Endothelial cell of umbilical vein (primary cell): ENCODE measurements around the gene FBN2. TPM values are rescaled to one million over a fixed set of nuclear protein-coding genes. Genes with fewer than 3 reads are reported as not detected.

Source experiments
- BruUV-seq: library from RNA; stranded (reverse); fragments of 400-500 nt; replicated peaks from 2 replicates; lab custom pipeline; 2021; lab: Mats Ljungman, UMichigan
- CTCF ChIA-PET: fragments of 300-600, 350-600 bp; sonication (Branson Sonifier 250); formaldehyde crosslinking; loops from one replicate; lab custom pipeline; 2021; ENCODE audit warnings: antibody characterized with exemption, inconsistent platforms; lab: Charles Lee
- POLR2A ChIA-PET: fragments of 300-600, 350-600 bp; sonication (Branson Sonifier 250); formaldehyde crosslinking; loops from one replicate; lab custom pipeline; 2021; ENCODE audit warnings: antibody characterized with exemption, inconsistent platforms; lab: Charles Lee
- DNase-seq: peaks from one replicate; pipeline ENCODE4 v3.0.0-alpha.2; 2011; ENCODE audit warnings: low read depth, low spot score
- FAIRE-seq: peaks from 2 replicates; lab custom pipeline; 2011; peaks lifted over from hg19 to GRCh38; lab: Jason Lieb, UNC
- H2AFZ ChIP-seq: 2 replicates; pipeline ENCODE4 v1.6.0; 2012; ENCODE audit warnings: low read depth, low read length, control low read depth, inconsistent platforms
- H3K27ac ChIP-seq: 2 replicates; pipeline ENCODE4 v1.5.1; 2011; ENCODE audit warnings: low read depth, mild to moderate bottlenecking, control low read depth, low read length, moderate library complexity; ENCODE audit not compliant: insufficient read depth
- H3K27me3 ChIP-seq, 2 experiments: 2 replicates each; pipeline versions ENCODE4 v1.6.0 to v1.6.1; 2011; ENCODE audit warnings: low read length in 2 of 2, mixed read lengths in 1 of 2; ENCODE audit not compliant: control insufficient read depth in 2 of 2, insufficient read depth in 2 of 2
- H3K36me3 ChIP-seq, 2 experiments: 2 replicates in 1 of 2; 3 replicates in 1 of 2; pipeline ENCODE4 v1.5.1; 2011; ENCODE audit warnings: low read length in 2 of 2, mild to moderate bottlenecking in 1 of 2, moderate library complexity in 1 of 2; ENCODE audit not compliant: control insufficient read depth in 2 of 2, insufficient read depth in 2 of 2; ENCODE audit errors: extremely low read depth in 1 of 2
- H3K4me1 ChIP-seq: 3 replicates; pipeline ENCODE4 v1.5.1; 2011; ENCODE audit warnings: mild to moderate bottlenecking, low read length; ENCODE audit not compliant: control insufficient read depth, insufficient read depth; ENCODE audit errors: extremely low read depth
- H3K4me2 ChIP-seq: 2 replicates; pipeline ENCODE4 v1.6.1; 2011; ENCODE audit warnings: low read length, control low read depth, mixed read lengths; ENCODE audit not compliant: insufficient read depth
- H3K4me3 ChIP-seq, 3 experiments: fragments of 200-600 bp in 1 of 3; sonication (generic), shearing (Covaris generic) in 1 of 3; replicated peaks in 1 of 3; 2 replicates each; pipeline ENCODE4 v1.5.1; 2011 to 2016; ENCODE audit warnings: control low read depth in 3 of 3, low read length in 3 of 3, mild to moderate bottlenecking in 2 of 3, inconsistent platforms in 1 of 3, low read depth in 1 of 3, moderate library complexity in 1 of 3; ENCODE audit not compliant: insufficient read depth in 1 of 3
- H3K79me2 ChIP-seq: 2 replicates; pipeline ENCODE4 v1.6.0; 2012; ENCODE audit warnings: low read length, inconsistent platforms; ENCODE audit not compliant: control insufficient read depth, insufficient read depth
- H3K9ac ChIP-seq: replicated peaks from 2 replicates; pipeline ENCODE3; 2011; ENCODE audit warnings: low read length, control low read depth; ENCODE audit not compliant: insufficient read depth; ENCODE audit errors: extremely low read depth
- H3K9me1 ChIP-seq: replicated peaks from 3 replicates; pipeline ENCODE4 v1.6.0; 2011; ENCODE audit warnings: mild to moderate bottlenecking, low read length; ENCODE audit not compliant: control insufficient read depth, insufficient read depth; ENCODE audit errors: extremely low read depth
- H3K9me3 ChIP-seq: replicated peaks from 2 replicates; pipeline ENCODE4 v1.5.1; 2012; ENCODE audit warnings: low read length, inconsistent platforms; ENCODE audit not compliant: control insufficient read depth, insufficient read depth
- H4K20me1 ChIP-seq: replicated peaks from 2 replicates; pipeline ENCODE3; 2011; ENCODE audit warnings: mild to moderate bottlenecking, low read length; ENCODE audit not compliant: control insufficient read depth, insufficient read depth; ENCODE audit errors: extremely low read depth
- CTCF ChIP-seq, 2 donors: IDR thresholded peaks; 1 replicate in 1 of 2; 2 replicates in 1 of 2; pipeline ENCODE4 v1.5.1; 2011; ENCODE audit warnings: low read length in 2 of 2, mild to moderate bottlenecking in 2 of 2, moderate library complexity in 2 of 2, control low read depth in 1 of 2, inconsistent platforms in 1 of 2, low read depth in 1 of 2; ENCODE audit not compliant: insufficient read depth in 1 of 2; ENCODE audit errors: extremely low read depth in 1 of 2
- EZH2 ChIP-seq: IDR thresholded peaks from 2 replicates; pipeline ENCODE4 v1.6.1; 2012; ENCODE audit warnings: borderline replicate concordance, low read depth, mild to moderate bottlenecking, moderate library complexity, low read length, inconsistent platforms; ENCODE audit not compliant: severe bottlenecking
- FOS ChIP-seq: IDR thresholded peaks from 2 replicates; pipeline ENCODE4 v1.6.1; 2011; ENCODE audit warnings: mild to moderate bottlenecking, low read length, moderate library complexity, borderline replicate concordance; ENCODE audit not compliant: insufficient read depth
- GATA2 ChIP-seq: IDR thresholded peaks from 2 replicates; pipeline ENCODE4 v1.7.0; 2011; ENCODE audit warnings: low read depth, mild to moderate bottlenecking, moderate library complexity, mixed read lengths, low read length; ENCODE audit not compliant: insufficient read length, insufficient read depth
- JUN ChIP-seq: IDR thresholded peaks from 2 replicates; pipeline ENCODE4 v1.6.1; 2011; ENCODE audit warnings: borderline replicate concordance, low read depth; ENCODE audit not compliant: insufficient read length, insufficient read depth
- MAX ChIP-seq: IDR thresholded peaks from 2 replicates; pipeline ENCODE4 v1.6.1; 2011; ENCODE audit not compliant: insufficient read depth, insufficient read length
- MYC ChIP-seq: IDR thresholded peaks from one replicate; pipeline ENCODE4 v1.6.1; 2011; ENCODE audit warnings: mild to moderate bottlenecking, low read depth, low read length
- POLR2A ChIP-seq: IDR thresholded peaks from 2 replicates; pipeline ENCODE4 v1.6.1; 2012; ENCODE audit warnings: low read depth, mild to moderate bottlenecking, control low read depth, low read length
- POLR2AphosphoS5 ChIP-seq: IDR thresholded peaks from 2 replicates; pipeline ENCODE4 v1.6.1; 2012; ENCODE audit warnings: low read depth, mild to moderate bottlenecking, control low read depth, low read length, moderate library complexity; ENCODE audit not compliant: insufficient read depth
- dilution Hi-C: fragments of 300-500 bp; cut with MboI; formaldehyde crosslinking; loops from one replicate; pipeline ENCODE4 v1.15.0; 2019; ENCODE audit warnings: low sequenced_read_pairs; ENCODE audit not compliant: extremely low pct_ligation_motif_present
- intact Hi-C: fragments of 100-400 bp; cut with micrococcal nuclease; formaldehyde crosslinking; loops from one replicate; pipeline ENCODE4 v1.10.0; 2022
- polyA plus RNA-seq, 4 experiments: library from polyadenylated mRNA; depleted of rRNA in 3 of 4; stranded (reverse) in 3 of 4; unstranded in 1 of 4; fragments of >200 nt; gene quantifications; 2 replicates each; pipeline versions ENCODE4 v1.2.1 to v1.2.3, GENCODE V29; 2011 to 2012; ENCODE audit warnings: missing spikeins in 1 of 4
- total RNA-seq: library from RNA; stranded (reverse); gene quantifications from 2 replicates; pipeline ENCODE4 v1.2.3, GENCODE V29; 2021

The FBN2 gene
- total and polyA plus RNA-seq, 2 donors (not counting 3 experiments of a cell fraction or from before 2014, with no cell fraction given), result 21.8 to 57.4 TPM

- intact Hi-C loops, result no loop called here
- no peaks in the 10 kb centered on the region for H3K79me2 ChIP-seq
- H3K4me2 ChIP-seq, result no peak overlapping the region
- no peak overlapping the region for H3K9ac ChIP-seq
- H3K4me1 ChIP-seq, result no peaks in the 10 kb centered on the region
- no peak overlapping the region for H3K27ac ChIP-seq
- H3K9me3 ChIP-seq, result no peaks in the 10 kb centered on the region
- ChIA-PET POLR2A (interaction anchor here (0.7 kb wide), 1 partner anchor 441 kb away, joined by 3 read pairs; no protein-coding TSS in a partner anchor), CTCF (no interaction called here)
- no peak overlapping the region for H2AFZ ChIP-seq
- TF ChIP-seq POLR2A (no peak), EZH2 (no peak), GATA2 (no peak), POLR2AphosphoS5 (no peak), MAX (no peak), JUN (no peak), MYC (no peak), FOS (no peak), CTCF (IDR thresholded peaks at IDR 0.05; ENCODE audit: extremely low read depth in 1 of 2, insufficient read depth in 1 of 2, low read depth in 1 of 2, low read length in 2 of 2) (no peak)
- H4K20me1 ChIP-seq, result no peaks in the 10 kb centered on the region
- no peaks in the 10 kb centered on the region for H3K27me3 ChIP-seq
- no peaks in the 10 kb centered on the region for H3K9me1 ChIP-seq
- H3K4me3 ChIP-seq, result no peak overlapping the region
- H3K36me3 ChIP-seq, result no peaks in the 10 kb centered on the region
- FAIRE-seq, result no peak
- no TSS peak for BruUV-seq
- dilution Hi-C loops, result no loop called here
- DNase-seq, result no peak
These were observed 284.9 kb downstream of the FBN2 start for GRCh38 chr5:128253161-128253560.
